Coronary artery (tissue), 2 donors: ENCODE data around the gene ST6GALNAC2.
"Not testable (repeated sequence)": the region's sequence is repeated elsewhere in the genome, so short reads cannot be mapped to it uniquely, and the experiment has no call there.

ENCODE experiments used
- DNase-seq: peaks from one replicate; pipeline ENCODE4 v3.0.0-alpha.2; 2017; ENCODE audit warnings: low spot score
- H3K27ac ChIP-seq, 2 donors: fragments of 200-600 bp; sonication (generic); one replicate each; pipeline ENCODE4 v1.5.1; 2016 to 2019
- H3K4me3 ChIP-seq: fragments of 200-600 bp; sonication (generic); 2 replicates; pipeline ENCODE4 v1.5.1; 2016; ENCODE audit warnings: mild to moderate bottlenecking, moderate library complexity
- TF ChIP-seq, protein P1 (sequence below): fragments of 200-600 bp; sonication (generic); IDR thresholded peaks from one replicate; pipeline ENCODE4 v1.5.1; 2019; ENCODE audit warnings: antibody characterized with exemption

ST6GALNAC2 gene

DNA sequence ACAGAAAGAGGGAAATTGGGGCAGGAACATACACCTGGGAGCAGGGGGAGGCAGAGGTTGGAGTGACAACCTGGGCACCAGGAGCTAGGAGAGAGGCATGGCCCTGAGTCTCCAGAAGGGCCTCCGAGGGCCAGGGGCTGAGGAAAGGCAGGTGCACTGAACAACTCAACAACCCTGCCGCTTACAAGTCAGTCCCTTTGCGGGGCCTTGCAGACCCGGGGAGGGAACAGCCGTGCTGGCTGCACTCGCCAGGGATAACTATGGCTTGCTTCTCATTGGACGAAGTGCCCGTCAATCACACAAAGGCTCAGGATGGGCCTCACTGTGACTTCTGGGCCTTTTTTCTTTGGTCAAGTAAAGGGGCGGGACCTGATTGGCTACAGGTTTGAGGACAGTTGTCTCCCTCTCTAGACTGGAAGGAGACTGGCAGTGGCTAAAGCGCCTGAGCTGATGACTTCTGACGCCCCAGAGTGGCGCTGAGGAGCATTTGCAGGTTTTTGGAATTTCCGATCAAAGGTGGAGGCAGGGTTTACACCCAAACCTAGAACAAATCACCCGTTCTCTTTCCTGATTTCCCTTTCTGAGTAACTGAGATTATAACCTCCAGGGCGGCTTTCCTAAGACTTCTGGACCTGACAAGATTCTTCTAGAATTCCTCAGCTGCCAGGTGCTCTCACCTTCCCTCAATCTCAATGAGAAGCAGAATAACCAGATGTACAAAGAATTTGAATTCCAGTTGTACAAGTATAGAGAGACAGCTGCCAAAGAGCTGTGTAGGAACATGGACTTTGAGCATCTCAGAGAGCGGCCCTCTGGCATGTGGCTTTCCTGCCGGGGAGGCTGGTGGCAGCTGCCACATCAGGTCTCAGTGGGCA, 27.6 kb upstream of the ST6GALNAC2 start:
- Histone ChIP-seq H3K4me3 (no peak overlapping the region), H3K27ac (no peak overlapping the region)
- TF ChIP-seq, protein P1, sequence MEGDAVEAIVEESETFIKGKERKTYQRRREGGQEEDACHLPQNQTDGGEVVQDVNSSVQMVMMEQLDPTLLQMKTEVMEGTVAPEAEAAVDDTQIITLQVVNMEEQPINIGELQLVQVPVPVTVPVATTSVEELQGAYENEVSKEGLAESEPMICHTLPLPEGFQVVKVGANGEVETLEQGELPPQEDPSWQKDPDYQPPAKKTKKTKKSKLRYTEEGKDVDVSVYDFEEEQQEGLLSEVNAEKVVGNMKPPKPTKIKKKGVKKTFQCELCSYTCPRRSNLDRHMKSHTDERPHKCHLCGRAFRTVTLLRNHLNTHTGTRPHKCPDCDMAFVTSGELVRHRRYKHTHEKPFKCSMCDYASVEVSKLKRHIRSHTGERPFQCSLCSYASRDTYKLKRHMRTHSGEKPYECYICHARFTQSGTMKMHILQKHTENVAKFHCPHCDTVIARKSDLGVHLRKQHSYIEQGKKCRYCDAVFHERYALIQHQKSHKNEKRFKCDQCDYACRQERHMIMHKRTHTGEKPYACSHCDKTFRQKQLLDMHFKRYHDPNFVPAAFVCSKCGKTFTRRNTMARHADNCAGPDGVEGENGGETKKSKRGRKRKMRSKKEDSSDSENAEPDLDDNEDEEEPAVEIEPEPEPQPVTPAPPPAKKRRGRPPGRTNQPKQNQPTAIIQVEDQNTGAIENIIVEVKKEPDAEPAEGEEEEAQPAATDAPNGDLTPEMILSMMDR: no peak
- DNase-seq: no peak

DNA sequence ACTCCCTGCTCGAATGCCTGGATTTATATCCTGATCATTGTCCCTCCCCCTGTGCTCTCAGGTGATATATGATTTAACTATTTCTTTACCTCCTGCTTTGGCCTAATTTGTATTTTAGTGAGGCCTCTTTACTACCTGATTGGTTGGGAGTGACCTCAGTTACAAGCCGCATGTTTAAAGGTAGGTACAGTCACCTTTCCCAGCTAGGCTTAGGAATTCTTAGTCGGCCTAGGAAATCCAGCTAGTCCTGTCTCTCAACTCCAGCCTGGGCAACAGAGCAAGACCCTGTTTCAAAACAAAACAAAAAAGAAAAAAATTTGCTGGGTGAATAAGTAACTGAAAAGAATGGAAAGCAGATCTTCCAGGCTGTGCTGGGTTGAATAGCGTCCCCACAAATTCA, 26.8 kb upstream of the ST6GALNAC2 start:
- Histone ChIP-seq H3K27ac (no peak overlapping the region), H3K4me3 (no peak overlapping the region)
- DNase-seq: no peak
- TF ChIP-seq, protein P1: no peak

DNA sequence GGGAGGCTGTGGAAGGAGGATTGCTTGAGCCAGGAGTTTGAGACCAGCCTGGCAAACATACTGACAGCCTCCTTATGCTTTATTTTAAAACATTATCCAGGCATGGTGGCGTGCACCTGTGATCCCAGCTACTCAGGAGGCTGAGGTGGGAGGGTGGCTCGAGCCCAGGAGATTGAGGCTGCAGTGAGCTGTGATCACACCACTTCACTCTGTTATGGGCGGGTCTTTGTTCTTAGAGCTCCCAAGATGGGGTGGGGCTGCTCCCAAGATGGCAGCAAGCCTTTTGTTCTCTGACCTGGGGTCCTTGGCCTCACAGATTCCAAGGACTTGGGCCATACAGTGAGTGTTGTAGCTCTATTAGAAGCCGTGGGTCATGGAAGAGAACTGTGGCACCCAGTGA, 26.1 kb upstream of the ST6GALNAC2 start:
- H3K27ac ChIP-seq: no peak overlapping the region
- no peak overlapping the region for H3K4me3 ChIP-seq
- TF ChIP-seq, protein P1: no peak
- DNase-seq: no peak

DNA sequence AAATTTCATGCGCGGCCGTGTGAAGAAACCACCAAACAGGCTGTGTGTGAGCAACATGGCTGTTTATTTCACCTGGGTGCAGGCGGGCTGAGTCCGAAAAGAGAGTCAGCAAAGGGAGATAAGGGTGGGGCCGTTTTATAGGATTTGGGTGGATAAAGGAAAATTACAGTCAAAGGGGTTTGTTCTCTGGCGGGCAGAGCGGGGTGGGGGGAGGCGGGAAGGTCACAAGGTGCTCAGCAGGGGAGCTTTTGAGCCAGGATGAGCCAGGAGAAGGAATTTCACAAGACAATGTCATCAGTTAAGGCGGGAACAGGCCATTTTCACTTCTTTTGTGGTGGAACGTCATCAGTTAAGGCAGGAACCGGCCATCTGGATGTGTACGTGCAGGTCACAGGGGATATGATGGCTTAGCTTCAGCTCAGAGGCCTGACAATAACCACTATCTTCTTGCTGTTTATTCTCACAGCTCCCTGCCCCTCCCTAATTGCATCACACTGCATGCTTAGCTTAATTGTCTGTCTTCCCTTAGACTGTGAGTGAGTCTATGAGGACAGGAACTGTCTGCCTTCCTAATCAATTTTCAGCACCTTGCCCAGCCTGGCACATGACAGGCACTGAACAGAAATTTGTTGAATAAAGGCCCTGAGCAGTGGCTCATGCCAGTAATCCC, 25.6 kb upstream of the ST6GALNAC2 start:
- not testable (repeated sequence) for H3K27ac ChIP-seq, DNase-seq, H3K4me3 ChIP-seq

DNA sequence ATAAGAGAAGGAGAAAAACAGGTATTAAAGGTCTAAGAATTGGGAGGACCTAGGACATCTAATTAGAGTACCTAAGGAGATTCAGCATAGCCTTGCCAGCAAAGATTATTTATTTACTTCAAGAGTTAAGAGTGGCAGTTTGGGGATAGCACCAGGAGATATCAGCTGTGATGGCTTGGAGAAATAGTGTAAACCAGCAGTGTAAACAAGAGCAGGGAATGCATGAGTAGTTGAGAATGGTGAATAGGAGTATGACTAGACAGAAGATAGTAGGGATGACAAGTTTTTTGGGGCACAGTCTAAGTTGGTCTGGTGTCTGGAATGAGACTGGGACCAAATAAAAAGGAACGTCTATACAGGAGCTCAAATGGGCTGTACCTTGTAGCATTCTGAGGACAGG, 21.0 kb upstream of the ST6GALNAC2 start:
- not testable (repeated sequence) for DNase-seq, H3K4me3 ChIP-seq

DNA sequence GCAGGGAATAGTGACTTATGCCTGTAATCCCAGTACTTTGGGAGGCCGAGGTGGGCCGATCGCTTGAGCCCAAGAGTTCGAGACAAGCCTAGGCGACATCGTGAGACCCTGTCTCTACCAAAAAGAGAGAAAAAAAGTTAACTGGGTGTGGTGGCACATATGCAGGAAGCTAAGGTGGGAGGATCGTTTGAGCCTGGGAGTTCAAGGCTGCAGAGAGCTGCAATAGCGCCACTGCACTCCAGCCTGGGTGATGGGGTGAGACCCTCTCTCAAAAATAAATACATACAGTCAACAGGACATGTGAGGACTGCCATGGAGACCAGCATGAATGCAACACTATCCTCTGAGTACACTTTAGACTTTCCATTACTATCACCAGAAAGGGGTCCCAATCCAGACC, 15.4 kb upstream of the ST6GALNAC2 start:
- TF ChIP-seq, protein P1: no peak
- Histone ChIP-seq H3K4me3 (no peak overlapping the region), H3K27ac (no peak overlapping the region)
- no peak for DNase-seq

More for the DNA sequence above, 21.0 kb upstream of the ST6GALNAC2 start:
- not testable (repeated sequence) for H3K27ac ChIP-seq

DNA sequence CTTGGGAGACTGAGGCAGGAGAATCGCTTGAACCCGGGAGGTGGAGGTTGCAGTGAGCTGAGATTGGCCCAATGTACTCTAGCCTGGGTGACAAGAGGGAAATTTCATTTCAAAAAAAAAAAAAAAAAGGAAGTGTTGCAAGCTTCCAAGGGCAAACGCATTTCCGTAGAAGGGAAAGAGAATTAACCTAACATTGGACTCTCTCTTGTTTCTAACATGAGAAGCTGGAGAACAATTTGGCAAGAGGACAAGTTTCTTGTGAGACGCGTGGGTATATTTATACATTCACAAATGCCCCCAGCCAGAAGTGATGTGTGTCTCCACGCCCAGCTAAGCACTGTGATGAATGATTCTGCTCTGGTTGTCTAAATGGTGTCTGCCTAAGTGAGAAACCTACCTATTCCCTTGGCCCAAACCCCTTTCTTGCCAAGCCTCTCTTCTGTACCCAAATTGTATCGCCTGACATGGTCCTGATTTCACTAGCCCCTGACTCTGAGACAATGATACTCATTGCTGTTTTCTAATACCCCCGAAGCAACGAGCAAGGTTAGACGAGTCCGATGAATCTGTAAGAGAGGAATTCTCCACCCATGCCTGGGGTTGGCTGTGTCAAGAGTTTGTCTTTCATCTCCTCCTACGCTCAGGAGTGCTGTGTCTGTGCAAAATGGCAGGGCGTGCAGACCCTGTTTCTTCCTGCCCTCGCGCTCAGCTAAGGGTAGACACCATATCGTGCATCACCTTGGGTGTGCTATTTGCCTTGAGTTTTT, 14.2 kb upstream of the ST6GALNAC2 start:
- TF ChIP-seq, protein P1: no peak
- peak overlapping the region in 1 of 2 donors; percentile 25 for H3K27ac ChIP-seq
- H3K4me3 ChIP-seq: no peak overlapping the region
- no peak for DNase-seq
